ENCODE results near the gene PROSER3. TPM values are rescaled to one million over a fixed set of nuclear protein-coding genes. Genes with fewer than 3 reads are reported as not detected.

PROSER3 gene
- total and polyA plus RNA-seq, 2 of the 13 experiments (the other 11 are each of a cell fraction or from before 2014, with no cell fraction given): 5.1 to 5.7 TPM

- Histone ChIP-seq H3K4me1 (ENCODE audit: insufficient read depth, low read length) (peaks cover 36% of the 10 kb centered on the region), H3K9me3 (ENCODE audit: low read length) (no peaks in the 10 kb centered on the region), H3K4me2 (ENCODE audit: low read depth, low read length) (peak overlapping the region; percentile 61; the same call in 1 of the 2 replicates), H3K9ac (ENCODE audit: insufficient read depth, low read depth, low read length) (no peak overlapping the region), H2AFZ (ENCODE audit: low read length) (no peak overlapping the region), H3K4me3 (replicated peaks in 1 of 3; ENCODE audit: insufficient read depth in 1 of 3, low read depth in 2 of 3, low read length in 3 of 3) (no peak overlapping the region), H3K79me2 (ENCODE audit: insufficient read depth, low read length) (no peaks in the 10 kb centered on the region), H3K27ac (ENCODE audit: extremely low read length, insufficient read depth, low read length) (no peak overlapping the region), H4K20me1 (ENCODE audit: insufficient read depth, low read length) (no peaks in the 10 kb centered on the region), H3K36me3 (replicated peaks in 1 of 2; ENCODE audit: control insufficient read depth in 1 of 2, insufficient read depth in 2 of 2, low read length in 2 of 2) (no peaks in the 10 kb centered on the region), H3K27me3 (ENCODE audit: control insufficient read depth in 1 of 2, insufficient read depth in 2 of 2, low read length in 2 of 2) (peaks cover 0 to 4% of the 10 kb centered on the region in 2 experiments; a peak in 3 of 5 replicates)
- WGBS (ENCODE audit: low lambda C conversion rate): 54% methylated on average over 3 of the region's 9 CpGs
- ATAC-seq (no peak; the same call in 2 of the 3 replicates), DNase-seq (ENCODE audit: low spot score) (no peak), FAIRE-seq (no peak)
- CTCF ChIA-PET (ENCODE audit: low intra/inter-chr PET ratio, low total read pairs): no interaction called here
- POLR2A ChIA-PET: interaction anchor here (1.6 kb wide), 1 partner anchor 57 kb away, joined by 3 read pairs; no protein-coding TSS in a partner anchor
- TF ChIP-seq FOXP1 (IDR thresholded peaks at IDR 0.05) (no peak), FOXP1 (CRISPR knock-in tag; IDR thresholded peaks at IDR 0.05) (no peak), STAT5B (CRISPR knock-in tag; IDR thresholded peaks at IDR 0.05) (no peak), PHF20 (CRISPR knock-in tag; IDR thresholded peaks at IDR 0.05) (no peak), KAT7 (CRISPR knock-in tag; IDR thresholded peaks at IDR 0.05; ENCODE audit: borderline replicate concordance) (no peak), PRDM10 (CRISPR knock-in tag; IDR thresholded peaks at IDR 0.05; ENCODE audit: low read depth) (no peak), ZNF30 (CRISPR knock-in tag; IDR thresholded peaks at IDR 0.05) (no peak), MYC (CRISPR knock-in tag; IDR thresholded peaks at IDR 0.05; ENCODE audit: borderline replicate concordance) (no peak)
- TF ChIP-seq, protein P1, sequence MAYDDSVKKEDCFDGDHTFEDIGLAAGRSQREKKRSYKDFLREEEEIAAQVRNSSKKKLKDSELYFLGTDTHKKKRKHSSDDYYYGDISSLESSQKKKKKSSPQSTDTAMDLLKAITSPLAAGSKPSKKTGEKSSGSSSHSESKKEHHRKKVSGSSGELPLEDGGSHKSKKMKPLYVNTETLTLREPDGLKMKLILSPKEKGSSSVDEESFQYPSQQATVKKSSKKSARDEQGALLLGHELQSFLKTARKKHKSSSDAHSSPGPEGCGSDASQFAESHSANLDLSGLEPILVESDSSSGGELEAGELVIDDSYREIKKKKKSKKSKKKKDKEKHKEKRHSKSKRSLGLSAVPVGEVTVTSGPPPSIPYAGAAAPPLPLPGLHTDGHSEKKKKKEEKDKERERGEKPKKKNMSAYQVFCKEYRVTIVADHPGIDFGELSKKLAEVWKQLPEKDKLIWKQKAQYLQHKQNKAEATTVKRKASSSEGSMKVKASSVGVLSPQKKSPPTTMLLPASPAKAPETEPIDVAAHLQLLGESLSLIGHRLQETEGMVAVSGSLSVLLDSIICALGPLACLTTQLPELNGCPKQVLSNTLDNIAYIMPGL (CRISPR knock-in tag; IDR thresholded peaks at IDR 0.05; ENCODE audit: borderline replicate concordance in 1 of 2, low read depth in 1 of 2): no peak
- in situ Hi-C loops (cut with HindIII; ENCODE audit: extremely low pct_ligation_motif_present, low pct_unique_long_range_greater_than_20kb) (no loop called here), intact Hi-C loops (cut with micrococcal nuclease; ENCODE audit: unreplicated experiment) (loop anchor here (1.0 kb wide), 1 partner anchor 51 kb away; no protein-coding TSS in a partner anchor)
- BruUV-seq (replicated peaks): no TSS peak
Measured at GRCh38 chr19:35791814-35792279, 33.9 kb downstream of the PROSER3 start.

Data from HepG2 (cell line).